OCI-LY3 (cell line): ENCODE measurements around the gene UBE2E2.

Experiments
- CTCF ChIP-seq: fragments of 200-600, 300-600 bp; sonication (generic); IDR thresholded peaks from 2 replicates; pipeline ENCODE4 v1.5.1; 2014; ENCODE audit warnings: antibody characterized with exemption, low read length, low read depth
- EZH2phosphoT487 ChIP-seq: fragments of 200-600 bp; shearing (Covaris generic); IDR thresholded peaks from 2 replicates; pipeline ENCODE4 v1.6.1; 2018; ENCODE audit warnings: antibody characterized with exemption, mixed run types, low read depth

- TF ChIP-seq CTCF (no peak), EZH2phosphoT487 (no peak)
Observed at GRCh38 chr3:23494967-23495366, 291.8 kb downstream of the UBE2E2 start.
